HL-60 (cell line): ENCODE data around the gene KCNMA1.

ENCODE experiments used
- DNase-seq, 2 experiments: peaks; one replicate each; pipeline ENCODE4 v3.0.0-alpha.2; 2010 to 2020; ENCODE audit warnings: low read depth in 1 of 2, low spot score in 1 of 2
- H3K27ac ChIP-seq: fragments of 250-450 bp; sonication (Bioruptor Pico); replicated peaks from 2 replicates; pipeline ENCODE4 v1.5.1; 2020; ENCODE audit warnings: mild to moderate bottlenecking, moderate library complexity
- H3K27me3 ChIP-seq: fragments of 250-450 bp; sonication (Bioruptor Pico); 2 replicates; pipeline ENCODE4 v1.5.1; 2021; ENCODE audit warnings: mild to moderate bottlenecking, moderate library complexity; ENCODE audit not compliant: insufficient read depth, poor library complexity, severe bottlenecking
- H3K4me3 ChIP-seq: replicated peaks from 2 replicates; pipeline ENCODE4 v1.5.1; 2011; ENCODE audit warnings: mild to moderate bottlenecking, control low read depth, low read length; ENCODE audit not compliant: insufficient read depth
- CTCF ChIP-seq: IDR thresholded peaks from one replicate; pipeline ENCODE4 v1.5.1; 2011; ENCODE audit warnings: low read length, control low read depth, inconsistent platforms; ENCODE audit not compliant: insufficient read depth
- GABPA ChIP-seq: IDR thresholded peaks from 2 replicates; pipeline ENCODE4 v1.6.1; 2012; ENCODE audit warnings: low read depth
- POLR2AphosphoS5 ChIP-seq: IDR thresholded peaks from 2 replicates; pipeline ENCODE4 v1.6.1; 2012; ENCODE audit warnings: low read depth
- REST ChIP-seq: IDR thresholded peaks from 2 replicates; pipeline ENCODE4 v1.6.1; 2012; ENCODE audit warnings: low read depth; ENCODE audit not compliant: insufficient replicate concordance
- SPI1 ChIP-seq: IDR thresholded peaks from 2 replicates; pipeline ENCODE4 v1.6.1; 2012; ENCODE audit warnings: low read depth, mild to moderate bottlenecking, borderline replicate concordance
- long read RNA-seq: library from polyadenylated mRNA; unstranded; transcript quantifications from one replicate; pipeline ENCODE4 v2.0.0, GENCODE V29; 2020

The KCNMA1 gene
- long read RNA-seq, partial matches to known transcripts = 0 of 2 reads
- long read RNA-seq, other reads (novel, unspliced or antisense) = 2 of 2 reads

GRCh38 chr10:77637532-77638320, at the start of gene KCNMA1:
KCNMA1 (minus strand) TSS chr10:77637808.
- H3K27me3 ChIP-seq = peaks cover 33% of the 10 kb centered on the region
- TF ChIP-seq GABPA (no peak), CTCF (no peak), POLR2AphosphoS5 (no peak), SPI1 (no peak), REST (no peak)
- DNase-seq = no peak
- no peak within 1 kb of the TSS for H3K27ac ChIP-seq
- H3K4me3 ChIP-seq = no peak within 1 kb of the TSS

- no peak overlapping the region for H3K27ac ChIP-seq
- no peak overlapping the region for H3K4me3 ChIP-seq
- H3K27me3 ChIP-seq = peaks cover 12% of the 10 kb centered on the region
- DNase-seq = no peak
- no peak for TF ChIP-seq CTCF
- no peak for TF ChIP-seq REST
- TF ChIP-seq GABPA = no peak
- TF ChIP-seq POLR2AphosphoS5 = no peak
- no peak for TF ChIP-seq SPI1
Measured at GRCh38 chr10:77686650-77687417, 49.2 kb upstream of the KCNMA1 start.

DNA sequence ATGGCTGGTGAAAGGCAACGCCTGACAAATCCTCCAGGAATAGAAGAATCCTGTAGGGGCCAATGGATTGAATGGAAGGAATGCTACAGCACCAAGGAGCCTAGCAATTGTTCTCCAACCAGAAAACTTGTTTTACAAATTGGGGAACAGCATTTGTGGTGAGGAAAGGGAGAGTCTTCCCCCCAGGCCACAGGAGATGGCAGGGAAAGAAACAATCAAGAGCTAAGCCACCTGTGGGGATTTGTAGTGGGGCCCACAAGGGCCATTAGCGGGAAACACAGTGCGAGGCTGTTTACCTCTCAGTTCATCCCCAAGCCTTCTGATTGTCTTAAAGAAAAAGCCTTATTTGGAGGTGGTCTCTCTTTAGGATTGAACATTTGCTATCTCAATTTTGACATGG, 48.5 kb upstream of the KCNMA1 start:
- no peak for DNase-seq
- H3K27ac ChIP-seq = no peak overlapping the region
- no peak overlapping the region for H3K4me3 ChIP-seq
- no peak for TF ChIP-seq CTCF
- no peak for TF ChIP-seq GABPA
- TF ChIP-seq POLR2AphosphoS5 = no peak
- TF ChIP-seq SPI1 = no peak
- TF ChIP-seq REST = no peak
- H3K27me3 ChIP-seq = peaks cover 12% of the 10 kb centered on the region
